CD4-positive, CD25-positive, alpha-beta regulatory T cell (primary cell): ENCODE measurements around the gene RUNX1. TPM values are rescaled to one million over a fixed set of nuclear protein-coding genes. Genes with fewer than 3 reads are reported as not detected.
A peak's percentile ranks its signal among the peaks of the same experiment; 100 is the strongest.

Experiments used
- ATAC-seq, 2 donors: fragments of 150-1000 bp; cut with Tn5 transposase; one replicate each; pipeline ENCODE4 v1.10.0; 2021; ENCODE audit warnings: low read depth in 2 of 2, moderate number of reproducible peaks in 2 of 2, moderate library complexity in 1 of 2
- DNase-seq, 3 donors: peaks; one replicate each; pipeline versions ENCODE4 v3.0.0 to v3.0.0-alpha.2; 2012 to 2022; ENCODE audit warnings: mixed read lengths in 1 of 3
- H3K27ac ChIP-seq: one replicate; pipeline ENCODE4 v1.7.0; 2013; ENCODE audit warnings: mild to moderate bottlenecking, low read length; ENCODE audit not compliant: insufficient read depth, poor library complexity, severe bottlenecking
- H3K27me3 ChIP-seq: one replicate; pipeline ENCODE4 v1.7.0; 2013; ENCODE audit warnings: low read length; ENCODE audit not compliant: control insufficient read depth, insufficient read depth
- H3K36me3 ChIP-seq: one replicate; pipeline ENCODE4 v1.7.0; 2013; ENCODE audit warnings: mild to moderate bottlenecking, low read length, moderate library complexity; ENCODE audit not compliant: control insufficient read depth, insufficient read depth
- H3K4me1 ChIP-seq: 2 replicates; pipeline ENCODE4 v1.7.0; 2013; ENCODE audit warnings: mild to moderate bottlenecking, low read length; ENCODE audit not compliant: insufficient read depth, control insufficient read depth, poor library complexity, severe bottlenecking
- H3K4me3 ChIP-seq: one replicate; pipeline ENCODE4 v1.7.0; 2013; ENCODE audit warnings: low read depth, mild to moderate bottlenecking, low read length, moderate library complexity
- H3K9me3 ChIP-seq, 2 experiments: 1 replicate in 1 of 2; 2 replicates in 1 of 2; pipeline ENCODE4 v1.7.0; 2013; ENCODE audit warnings: low read length in 2 of 2, mild to moderate bottlenecking in 1 of 2, moderate library complexity in 1 of 2; ENCODE audit not compliant: control insufficient read depth in 2 of 2
- H3K27ac Mint-ChIP-seq, 3 donors: one replicate each; pipeline ENCODE4 v1.8.0; 2020 to 2022; ENCODE audit warnings: mild to moderate bottlenecking in 3 of 3, mixed read lengths in 3 of 3, moderate library complexity in 2 of 3
- H3K27me3 Mint-ChIP-seq: one replicate; pipeline ENCODE4 v1.8.0; 2022; ENCODE audit warnings: mild to moderate bottlenecking, mixed read lengths
- H3K36me3 Mint-ChIP-seq: one replicate; pipeline ENCODE4 v1.8.0; 2020; ENCODE audit warnings: mixed read lengths
- H3K4me1 Mint-ChIP-seq, 4 donors: one replicate each; pipeline ENCODE4 v1.8.0; 2020 to 2022; ENCODE audit warnings: mixed read lengths in 4 of 4, mild to moderate bottlenecking in 1 of 4
- H3K4me3 Mint-ChIP-seq, 4 donors: one replicate each; pipeline ENCODE4 v1.8.0; 2020 to 2022; ENCODE audit warnings: mild to moderate bottlenecking in 4 of 4, mixed read lengths in 4 of 4, moderate library complexity in 3 of 4
- H3K9me3 Mint-ChIP-seq, 7 donors: one replicate each; pipeline ENCODE4 v1.8.0; 2020 to 2022; ENCODE audit warnings: mixed read lengths in 7 of 7, mild to moderate bottlenecking in 3 of 7, moderate library complexity in 2 of 7
- polyA plus RNA-seq, 4 donors: library from polyadenylated mRNA; unstranded; fragments of 300-500 nt; fragmentation: Illumina TruSeq; gene quantifications; one replicate each; pipeline ENCODE4 v1.2.3, GENCODE V29; 2021
- total RNA-seq: library from RNA; stranded (reverse); gene quantifications from one replicate; pipeline ENCODE4 v1.2.3, GENCODE V29; 2022

RUNX1 gene
- total and polyA plus RNA-seq, 5 donors from 2014 or later, result 14.2 to 133 (median 21.4) TPM

- H3K27me3 Mint-ChIP-seq, result no peaks in the 10 kb centered on the region
- H3K4me1 Mint-ChIP-seq, result peaks cover 29 to 85% (median 68%) of the 10 kb centered on the region in 4 donors
- peaks cover 9% of the 10 kb centered on the region for H3K36me3 Mint-ChIP-seq
- H3K27ac Mint-ChIP-seq, result peak overlapping the region in 2 of 3 donors; percentile 1 to 2
- DNase-seq (no peak), ATAC-seq (no peak)
- H3K9me3 Mint-ChIP-seq, result no peaks in the 10 kb centered on the region
- H3K27ac ChIP-seq, result no peak overlapping the region
- H3K9me3 ChIP-seq, result no peaks in the 10 kb centered on the region
- no peaks in the 10 kb centered on the region for H3K27me3 ChIP-seq
- H3K4me3 Mint-ChIP-seq, result no peak overlapping the region
- peaks cover 4% of the 10 kb centered on the region for H3K36me3 ChIP-seq
- no peak overlapping the region for H3K4me3 ChIP-seq
- peaks cover 17% of the 10 kb centered on the region for H3K4me1 ChIP-seq
Observed at GRCh38 chr21:34907461-34908418, 141.4 kb downstream of the RUNX1 start.

- H3K36me3 ChIP-seq, result peaks cover 4% of the 10 kb centered on the region
- no peak for ATAC-seq
- no peak overlapping the region for H3K4me3 ChIP-seq
- no peak for DNase-seq
- no peaks in the 10 kb centered on the region for H3K9me3 ChIP-seq
- Mint-ChIP-seq H3K4me3 (no peak overlapping the region), H3K27ac (peak overlapping the region in 2 of 3 donors; percentile 13 to 70), H3K9me3 (no peaks in the 10 kb centered on the region), H3K27me3 (no peaks in the 10 kb centered on the region), H3K36me3 (peaks cover 3% of the 10 kb centered on the region), H3K4me1 (peaks cover 29 to 76% (median 56%) of the 10 kb centered on the region in 4 donors)
- H3K4me1 ChIP-seq, result peaks cover 14% of the 10 kb centered on the region
- H3K27me3 ChIP-seq, result no peaks in the 10 kb centered on the region
- H3K27ac ChIP-seq, result no peak overlapping the region
Observed at GRCh38 chr21:34906401-34906800, 142.7 kb downstream of the RUNX1 start.

DNA sequence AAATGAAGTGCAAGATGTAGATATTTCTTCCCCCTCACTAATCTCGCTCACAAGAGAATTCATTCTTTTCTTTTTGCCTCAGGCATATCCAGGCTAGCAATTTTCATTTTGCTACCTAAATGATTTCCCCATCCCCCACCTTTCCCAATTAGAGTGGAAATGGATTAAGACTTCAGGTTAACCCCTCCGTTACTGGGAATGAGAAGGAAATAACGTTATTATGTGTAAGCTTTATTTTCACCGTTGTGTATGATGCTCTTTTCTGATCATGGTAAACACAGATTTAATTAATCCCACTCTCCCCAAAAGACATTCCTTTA lies 143.9 kb downstream of the RUNX1 start:
- Histone ChIP-seq H3K4me1 (peaks cover 11% of the 10 kb centered on the region), H3K9me3 (no peaks in the 10 kb centered on the region), H3K36me3 (peaks cover 4% of the 10 kb centered on the region), H3K27me3 (no peaks in the 10 kb centered on the region), H3K27ac (no peak overlapping the region), H3K4me3 (no peak overlapping the region)
- DNase-seq, result no peak
- Mint-ChIP-seq H3K9me3 (no peaks in the 10 kb centered on the region), H3K4me1 (peaks cover 29 to 71% (median 55%) of the 10 kb centered on the region in 4 donors), H3K36me3 (no peaks in the 10 kb centered on the region), H3K4me3 (no peak overlapping the region), H3K27me3 (no peaks in the 10 kb centered on the region), H3K27ac (peak overlapping the region in 2 of 3 donors; percentile 3 to 68)
- no peak for ATAC-seq

DNA sequence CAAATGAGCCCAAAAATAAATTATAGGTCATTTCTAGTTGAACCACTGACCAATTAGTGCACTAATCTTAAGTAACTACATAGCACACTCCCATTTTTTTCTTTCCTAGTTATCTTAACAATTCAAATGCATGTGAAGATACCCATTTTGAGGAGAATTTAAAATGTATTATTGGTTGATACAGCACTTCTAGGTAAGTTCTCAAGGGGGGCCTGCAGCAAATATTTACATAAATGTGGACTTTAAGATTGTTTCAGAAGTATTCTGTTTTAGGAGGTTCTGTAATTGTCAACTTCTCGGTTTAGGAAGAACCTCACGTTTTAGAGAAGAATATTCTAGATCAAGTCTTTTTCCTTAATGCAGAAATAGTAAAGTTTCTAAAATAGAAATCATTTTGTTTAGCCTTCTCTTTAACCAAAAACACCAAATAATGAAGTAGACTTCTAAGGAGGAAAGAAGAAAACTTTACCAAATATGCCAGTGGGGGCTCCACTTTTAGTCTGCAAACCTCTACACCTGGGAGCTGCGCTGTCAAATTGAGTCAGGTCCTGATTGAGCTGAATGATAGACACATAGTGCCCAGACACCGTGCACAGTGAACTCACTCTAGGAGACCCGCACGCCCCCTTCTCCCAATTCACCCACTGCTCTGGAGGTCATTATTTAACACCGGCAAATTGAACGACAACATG lies 144.4 kb downstream of the RUNX1 start:
- Mint-ChIP-seq H3K9me3 (no peaks in the 10 kb centered on the region), H3K27ac (peak overlapping the region in 2 of 3 donors; percentile 20 to 68), H3K27me3 (no peaks in the 10 kb centered on the region), H3K4me3 (no peak overlapping the region), H3K4me1 (peaks cover 26 to 67% (median 53%) of the 10 kb centered on the region in 4 donors), H3K36me3 (peaks cover 1% of the 10 kb centered on the region)
- Histone ChIP-seq H3K9me3 (no peaks in the 10 kb centered on the region), H3K27ac (no peak overlapping the region), H3K36me3 (peaks cover under 1% of the 10 kb centered on the region), H3K4me3 (no peak overlapping the region), H3K27me3 (no peaks in the 10 kb centered on the region), H3K4me1 (peaks cover 7% of the 10 kb centered on the region)
- no peak for ATAC-seq
- DNase-seq, result no peak

GRCh38 chr21:34900376-34900775 lies 148.7 kb downstream of the RUNX1 start:
- no peaks in the 10 kb centered on the region for H3K27me3 Mint-ChIP-seq
- Histone ChIP-seq H3K4me1 (no peaks in the 10 kb centered on the region), H3K9me3 (no peaks in the 10 kb centered on the region), H3K36me3 (peaks cover 5% of the 10 kb centered on the region), H3K27ac (no peak overlapping the region), H3K27me3 (no peaks in the 10 kb centered on the region), H3K4me3 (no peak overlapping the region)
- H3K36me3 Mint-ChIP-seq, result peaks cover 28% of the 10 kb centered on the region
- H3K4me1 Mint-ChIP-seq, result peaks cover 7 to 40% (median 35%) of the 10 kb centered on the region in 4 donors
- peaks cover 0 to 4% (median 0%) of the 10 kb centered on the region in 7 donors for H3K9me3 Mint-ChIP-seq
- DNase-seq (no peak), ATAC-seq (no peak)
- no peak overlapping the region for H3K27ac Mint-ChIP-seq
- no peak overlapping the region for H3K4me3 Mint-ChIP-seq

- no peak overlapping the region for H3K4me3 ChIP-seq
- ATAC-seq, result no peak
- peaks cover 5% of the 10 kb centered on the region for H3K36me3 ChIP-seq
- H3K36me3 Mint-ChIP-seq, result peaks cover 30% of the 10 kb centered on the region
- H3K27me3 ChIP-seq, result no peaks in the 10 kb centered on the region
- peaks cover 0 to 4% (median 0%) of the 10 kb centered on the region in 7 donors for H3K9me3 Mint-ChIP-seq
- no peak for DNase-seq
- H3K4me1 Mint-ChIP-seq, result peaks cover 7 to 42% (median 35%) of the 10 kb centered on the region in 4 donors
- peak overlapping the region in 2 of 4 donors; percentile 47 to 69 for H3K4me3 Mint-ChIP-seq
- H3K27me3 Mint-ChIP-seq, result no peaks in the 10 kb centered on the region
- no peak overlapping the region for H3K27ac Mint-ChIP-seq
- no peaks in the 10 kb centered on the region for H3K9me3 ChIP-seq
- no peak overlapping the region for H3K27ac ChIP-seq
- no peaks in the 10 kb centered on the region for H3K4me1 ChIP-seq
Observed at GRCh38 chr21:34899760-34900159, 149.3 kb downstream of the RUNX1 start.

GRCh38 chr21:34899302-34899701 lies 149.8 kb downstream of the RUNX1 start:
- Mint-ChIP-seq H3K27me3 (no peaks in the 10 kb centered on the region), H3K36me3 (peaks cover 30% of the 10 kb centered on the region), H3K9me3 (peaks cover 0 to 4% (median 0%) of the 10 kb centered on the region in 7 donors), H3K4me1 (peaks cover 11 to 44% (median 37%) of the 10 kb centered on the region in 4 donors), H3K27ac (no peak overlapping the region), H3K4me3 (peak overlapping the region in 1 of 4 donors; percentile 47)
- DNase-seq (no peak), ATAC-seq (no peak)
- no peaks in the 10 kb centered on the region for H3K27me3 ChIP-seq
- no peaks in the 10 kb centered on the region for H3K9me3 ChIP-seq
- no peak overlapping the region for H3K4me3 ChIP-seq
- H3K4me1 ChIP-seq, result no peaks in the 10 kb centered on the region
- peaks cover 5% of the 10 kb centered on the region for H3K36me3 ChIP-seq
- no peak overlapping the region for H3K27ac ChIP-seq
